ENCODE measurements around the gene CNST. TPM values are rescaled to one million over a fixed set of nuclear protein-coding genes. Genes with fewer than 3 reads are reported as not detected.

The CNST gene
- total and polyA plus RNA-seq, 9 of the 15 experiments (the other 6 are each of a cell fraction or from before 2014, with no cell fraction given): 17.0 to 55.3 (median 30.8) TPM

GRCh38 chr1:246566813-246567645 lies 773 bp downstream of the CNST start (continued):
- 0 out of 2 replicates have a peak, but pooled peaks have one; percentile 8 for TF ChIP-seq CEBPG (CRISPR knock-in tag; IDR thresholded peaks at IDR 0.05)
- peak; percentile 80 to 92 for TF ChIP-seq CEBPG (tag; conservative IDR thresholded peaks at IDR 0.05 in 1 of 2, IDR thresholded peaks at IDR 0.05 in 1 of 2)
- TF ChIP-seq ZNF140 (CRISPR knock-in tag; IDR thresholded peaks at IDR 0.05): no peak
- peak; percentile 46 for TF ChIP-seq NFIC (IDR thresholded peaks at IDR 0.05)
- peak; percentile 32; the same call in 1 of the 2 replicates for TF ChIP-seq ZBTB2 (IDR thresholded peaks at IDR 0.05)
- 0 out of 2 replicates have a peak, but pooled peaks have one; percentile 11 for TF ChIP-seq PKNOX1 (IDR thresholded peaks at IDR 0.05)
- TF ChIP-seq CHD1 (IDR thresholded peaks at IDR 0.05; ENCODE audit: low read length): peak; percentile 94
- 0 out of 2 replicates have a peak, but pooled peaks have one; percentile 16 for TF ChIP-seq SMARCC2 (IDR thresholded peaks at IDR 0.05; ENCODE audit: low read depth)
- no peak for TF ChIP-seq TSC22D4 (tag; IDR thresholded peaks at IDR 0.05)
- TF ChIP-seq FOXP4 (CRISPR knock-in tag; IDR thresholded peaks at IDR 0.05; ENCODE audit: borderline replicate concordance): no peak
- TF ChIP-seq TAF7 (tag; IDR thresholded peaks at IDR 0.05): 0 out of 2 replicates have a peak, but pooled peaks have one; percentile 23
- TF ChIP-seq AFF4 (CRISPR knock-in tag; IDR thresholded peaks at IDR 0.05): no peak
- TF ChIP-seq BCOR (IDR thresholded peaks at IDR 0.05): no peak

All from K562 (cell line).